GM18498 (cell line): ENCODE measurements around the gene LRRC32.

Experiments used
- ATAC-seq: cut with Tn5 transposase; IDR thresholded peaks from one replicate; pipeline ENCODE4 v1.9.1; 2021; ENCODE audit warnings: mild to moderate bottlenecking, moderate library complexity; ENCODE audit not compliant: unreplicated experiment

The LRRC32 gene

GRCh38 chr11:76670485-76671236 is at the start of gene LRRC32:
LRRC32 (minus strand) TSS chr11:76670747; CDS start chr11:76665954, 4,793 bp downstream.
- no peak for ATAC-seq

- ATAC-seq = no peak
Observed at GRCh38 chr11:76719686-76720085, 49.1 kb upstream of the LRRC32 start.

- no peak for ATAC-seq
Observed at GRCh38 chr11:76719281-76719680, 48.7 kb upstream of the LRRC32 start.

- no peak for ATAC-seq
Observed at GRCh38 chr11:76717816-76718215, 47.3 kb upstream of the LRRC32 start.

- no peak for ATAC-seq
Observed at GRCh38 chr11:76717369-76717768, 46.8 kb upstream of the LRRC32 start.

- no peak for ATAC-seq
Observed at GRCh38 chr11:76716268-76716667, 45.7 kb upstream of the LRRC32 start.

GRCh38 chr11:76714493-76714892 is 43.9 kb upstream of the LRRC32 start:
- no peak for ATAC-seq

GRCh38 chr11:76713499-76713898 is 43.0 kb upstream of the LRRC32 start:
- no peak for ATAC-seq

GRCh38 chr11:76712125-76712524 is 41.6 kb upstream of the LRRC32 start:
- no peak for ATAC-seq

- no peak for ATAC-seq
Observed at GRCh38 chr11:76709756-76710155, 39.2 kb upstream of the LRRC32 start.

GRCh38 chr11:76708972-76709660 is 38.6 kb upstream of the LRRC32 start:
- ATAC-seq = no peak

GRCh38 chr11:76707293-76707825 is 36.8 kb upstream of the LRRC32 start:
- no peak for ATAC-seq

- ATAC-seq = no peak
Observed at GRCh38 chr11:76706667-76707066, 36.1 kb upstream of the LRRC32 start.

GRCh38 chr11:76705826-76706225 is 35.3 kb upstream of the LRRC32 start:
- no peak for ATAC-seq

GRCh38 chr11:76704171-76704948 is 33.8 kb upstream of the LRRC32 start:
- no peak for ATAC-seq

- ATAC-seq = no peak
Observed at GRCh38 chr11:76703707-76704106, 33.2 kb upstream of the LRRC32 start.

- no peak for ATAC-seq
Observed at GRCh38 chr11:76702336-76703128, 32.0 kb upstream of the LRRC32 start.

- no peak for ATAC-seq
Observed at GRCh38 chr11:76701294-76702040, 30.9 kb upstream of the LRRC32 start.

GRCh38 chr11:76700177-76701100 is 29.9 kb upstream of the LRRC32 start:
- ATAC-seq = no peak
